ENCODE measurements around the gene ADH6. TPM values are rescaled to one million over a fixed set of nuclear protein-coding genes. Genes with fewer than 3 reads are reported as not detected.

The ADH6 gene
- total RNA-seq, 1 experiment from 2014 or later = 0.07 TPM

DNA sequence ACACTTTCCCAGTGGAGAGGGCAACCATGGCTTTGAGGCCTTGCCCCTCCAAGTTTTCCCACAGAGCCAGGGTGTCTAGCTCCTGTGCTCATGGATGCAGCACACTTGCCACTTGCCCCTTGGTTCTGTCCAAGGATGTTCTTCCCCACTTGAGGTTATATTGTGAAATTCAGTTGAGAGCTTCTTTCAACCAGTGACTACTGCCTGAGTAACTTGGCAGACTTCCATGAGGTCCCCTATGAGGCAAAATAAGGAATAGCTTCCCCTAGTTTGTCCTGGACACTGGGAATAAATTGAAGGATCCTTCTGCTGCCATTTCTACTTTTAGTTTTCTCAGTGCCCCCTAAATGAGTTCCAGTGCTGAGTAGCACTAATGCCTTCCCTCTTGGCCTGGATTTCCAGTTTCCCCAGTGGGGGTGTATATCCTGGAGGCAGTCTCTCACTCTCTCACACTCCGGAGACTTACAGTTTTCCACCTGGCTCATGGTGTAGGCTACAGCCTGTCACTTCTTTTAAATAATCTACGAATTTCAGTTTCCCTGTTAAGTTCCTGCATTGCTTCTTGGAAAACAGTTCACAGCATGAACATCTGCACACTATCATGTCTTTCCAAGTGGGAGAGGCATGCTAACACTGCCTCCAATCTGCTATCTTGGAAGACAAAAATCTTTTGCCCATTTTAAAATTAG lies 38.5 kb downstream of the ADH6 start (continued):
- TF ChIP-seq, protein P1, sequence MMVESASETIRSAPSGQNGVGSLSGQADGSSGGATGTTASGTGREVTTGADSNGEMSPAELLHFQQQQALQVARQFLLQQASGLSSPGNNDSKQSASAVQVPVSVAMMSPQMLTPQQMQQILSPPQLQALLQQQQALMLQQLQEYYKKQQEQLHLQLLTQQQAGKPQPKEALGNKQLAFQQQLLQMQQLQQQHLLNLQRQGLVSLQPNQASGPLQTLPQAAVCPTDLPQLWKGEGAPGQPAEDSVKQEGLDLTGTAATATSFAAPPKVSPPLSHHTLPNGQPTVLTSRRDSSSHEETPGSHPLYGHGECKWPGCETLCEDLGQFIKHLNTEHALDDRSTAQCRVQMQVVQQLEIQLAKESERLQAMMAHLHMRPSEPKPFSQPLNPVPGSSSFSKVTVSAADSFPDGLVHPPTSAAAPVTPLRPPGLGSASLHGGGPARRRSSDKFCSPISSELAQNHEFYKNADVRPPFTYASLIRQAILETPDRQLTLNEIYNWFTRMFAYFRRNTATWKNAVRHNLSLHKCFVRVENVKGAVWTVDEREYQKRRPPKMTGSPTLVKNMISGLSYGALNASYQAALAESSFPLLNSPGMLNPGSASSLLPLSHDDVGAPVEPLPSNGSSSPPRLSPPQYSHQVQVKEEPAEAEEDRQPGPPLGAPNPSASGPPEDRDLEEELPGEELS (CRISPR knock-in tag; IDR thresholded peaks at IDR 0.05) = no peak
- TF ChIP-seq, protein P2, sequence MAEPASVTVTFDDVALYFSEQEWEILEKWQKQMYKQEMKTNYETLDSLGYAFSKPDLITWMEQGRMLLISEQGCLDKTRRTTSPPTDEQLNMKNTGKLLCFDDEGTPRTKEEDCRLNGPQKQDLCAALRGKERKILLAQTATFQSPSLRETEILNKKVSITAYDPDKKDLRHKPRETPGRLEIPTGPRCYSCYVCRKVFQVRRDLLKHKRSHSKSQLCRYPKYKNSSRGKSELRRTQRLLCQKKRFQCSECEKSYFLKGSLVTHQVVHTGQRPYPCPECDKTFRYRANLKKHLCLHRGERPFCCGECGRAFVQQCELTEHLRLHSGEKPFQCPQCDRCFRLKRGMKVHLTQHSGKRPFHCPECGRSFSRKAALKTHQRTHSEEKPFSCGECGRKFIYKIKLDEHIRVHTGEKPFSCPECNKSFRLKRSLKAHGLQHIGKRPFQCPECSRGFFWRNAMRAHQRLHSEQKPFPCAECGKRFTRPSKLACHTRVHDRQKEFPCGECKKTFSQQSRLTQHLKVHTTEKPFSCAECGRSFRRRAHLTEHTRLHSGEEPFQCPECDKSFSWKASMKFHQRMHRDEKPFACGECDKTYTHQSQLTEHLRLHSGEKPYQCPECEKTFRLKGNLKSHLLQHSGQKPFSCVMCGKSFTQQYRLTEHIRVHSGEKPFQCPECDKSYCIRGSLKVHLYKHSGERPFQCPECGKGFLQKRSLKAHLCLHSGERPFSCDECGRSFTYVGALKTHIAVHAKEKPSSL (CRISPR knock-in tag; conservative IDR thresholded peaks at IDR 0.05) = no peak
- no peak for TF ChIP-seq ZNF219 (CRISPR knock-in tag; IDR thresholded peaks at IDR 0.05; ENCODE audit: borderline replicate concordance)
- TF ChIP-seq, protein P3, sequence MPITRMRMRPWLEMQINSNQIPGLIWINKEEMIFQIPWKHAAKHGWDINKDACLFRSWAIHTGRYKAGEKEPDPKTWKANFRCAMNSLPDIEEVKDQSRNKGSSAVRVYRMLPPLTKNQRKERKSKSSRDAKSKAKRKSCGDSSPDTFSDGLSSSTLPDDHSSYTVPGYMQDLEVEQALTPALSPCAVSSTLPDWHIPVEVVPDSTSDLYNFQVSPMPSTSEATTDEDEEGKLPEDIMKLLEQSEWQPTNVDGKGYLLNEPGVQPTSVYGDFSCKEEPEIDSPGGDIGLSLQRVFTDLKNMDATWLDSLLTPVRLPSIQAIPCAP (CRISPR knock-in tag; IDR thresholded peaks at IDR 0.05) = no peak
- TF ChIP-seq, protein P4, sequence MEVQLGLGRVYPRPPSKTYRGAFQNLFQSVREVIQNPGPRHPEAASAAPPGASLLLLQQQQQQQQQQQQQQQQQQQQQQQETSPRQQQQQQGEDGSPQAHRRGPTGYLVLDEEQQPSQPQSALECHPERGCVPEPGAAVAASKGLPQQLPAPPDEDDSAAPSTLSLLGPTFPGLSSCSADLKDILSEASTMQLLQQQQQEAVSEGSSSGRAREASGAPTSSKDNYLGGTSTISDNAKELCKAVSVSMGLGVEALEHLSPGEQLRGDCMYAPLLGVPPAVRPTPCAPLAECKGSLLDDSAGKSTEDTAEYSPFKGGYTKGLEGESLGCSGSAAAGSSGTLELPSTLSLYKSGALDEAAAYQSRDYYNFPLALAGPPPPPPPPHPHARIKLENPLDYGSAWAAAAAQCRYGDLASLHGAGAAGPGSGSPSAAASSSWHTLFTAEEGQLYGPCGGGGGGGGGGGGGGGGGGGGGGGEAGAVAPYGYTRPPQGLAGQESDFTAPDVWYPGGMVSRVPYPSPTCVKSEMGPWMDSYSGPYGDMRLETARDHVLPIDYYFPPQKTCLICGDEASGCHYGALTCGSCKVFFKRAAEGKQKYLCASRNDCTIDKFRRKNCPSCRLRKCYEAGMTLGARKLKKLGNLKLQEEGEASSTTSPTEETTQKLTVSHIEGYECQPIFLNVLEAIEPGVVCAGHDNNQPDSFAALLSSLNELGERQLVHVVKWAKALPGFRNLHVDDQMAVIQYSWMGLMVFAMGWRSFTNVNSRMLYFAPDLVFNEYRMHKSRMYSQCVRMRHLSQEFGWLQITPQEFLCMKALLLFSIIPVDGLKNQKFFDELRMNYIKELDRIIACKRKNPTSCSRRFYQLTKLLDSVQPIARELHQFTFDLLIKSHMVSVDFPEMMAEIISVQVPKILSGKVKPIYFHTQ (CRISPR knock-in tag; IDR thresholded peaks at IDR 0.05) = no peak

DNA sequence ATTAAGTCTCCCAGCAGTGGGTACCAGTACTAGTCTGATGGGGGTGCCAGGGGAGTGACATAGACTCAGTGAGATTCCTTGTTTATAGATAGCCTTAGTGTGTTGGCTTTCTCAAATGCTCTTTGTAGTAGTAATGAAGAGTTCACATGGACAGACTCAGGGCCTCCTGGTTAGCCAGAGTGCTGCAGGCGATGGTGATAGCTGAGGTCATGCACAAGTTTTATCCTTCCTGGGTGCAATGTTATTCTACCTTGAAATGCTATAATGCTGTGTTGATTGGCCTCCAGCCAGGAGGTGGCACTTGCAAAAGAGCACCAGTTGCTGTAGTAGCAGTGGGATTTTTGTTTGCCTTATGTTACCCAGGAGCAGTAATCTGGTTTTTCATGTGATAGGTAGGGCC lies 39.4 kb downstream of the ADH6 start:
- ATAC-seq (no peak), DNase-seq (ENCODE audit: low spot score) (no peak)
- H3K4me1 Mint-ChIP-seq = no peaks in the 10 kb centered on the region
- H3K9me3 Mint-ChIP-seq = peaks cover 41% of the 10 kb centered on the region
- peaks cover 6% of the 10 kb centered on the region; the same call in 1 of the 2 replicates for H3K27me3 Mint-ChIP-seq (ENCODE audit: low read depth)
- no peak overlapping the region for H3K27ac Mint-ChIP-seq
- ChIA-PET POLR2A (interaction anchor here (0.6 kb wide), 1 partner anchor 264 kb away, joined by 3 read pairs; no protein-coding TSS in a partner anchor), CTCF (interaction anchor here (1.5 kb wide), 1 partner anchor 283 kb away, joined by 4 read pairs; no protein-coding TSS in a partner anchor)
- TF ChIP-seq, protein P5, sequence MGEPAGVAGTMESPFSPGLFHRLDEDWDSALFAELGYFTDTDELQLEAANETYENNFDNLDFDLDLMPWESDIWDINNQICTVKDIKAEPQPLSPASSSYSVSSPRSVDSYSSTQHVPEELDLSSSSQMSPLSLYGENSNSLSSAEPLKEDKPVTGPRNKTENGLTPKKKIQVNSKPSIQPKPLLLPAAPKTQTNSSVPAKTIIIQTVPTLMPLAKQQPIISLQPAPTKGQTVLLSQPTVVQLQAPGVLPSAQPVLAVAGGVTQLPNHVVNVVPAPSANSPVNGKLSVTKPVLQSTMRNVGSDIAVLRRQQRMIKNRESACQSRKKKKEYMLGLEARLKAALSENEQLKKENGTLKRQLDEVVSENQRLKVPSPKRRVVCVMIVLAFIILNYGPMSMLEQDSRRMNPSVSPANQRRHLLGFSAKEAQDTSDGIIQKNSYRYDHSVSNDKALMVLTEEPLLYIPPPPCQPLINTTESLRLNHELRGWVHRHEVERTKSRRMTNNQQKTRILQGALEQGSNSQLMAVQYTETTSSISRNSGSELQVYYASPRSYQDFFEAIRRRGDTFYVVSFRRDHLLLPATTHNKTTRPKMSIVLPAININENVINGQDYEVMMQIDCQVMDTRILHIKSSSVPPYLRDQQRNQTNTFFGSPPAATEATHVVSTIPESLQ (CRISPR knock-in tag; IDR thresholded peaks at IDR 0.05) = no peak
- TF ChIP-seq JAZF1 (CRISPR knock-in tag; IDR thresholded peaks at IDR 0.05) = no peak
- TF ChIP-seq, protein P6, sequence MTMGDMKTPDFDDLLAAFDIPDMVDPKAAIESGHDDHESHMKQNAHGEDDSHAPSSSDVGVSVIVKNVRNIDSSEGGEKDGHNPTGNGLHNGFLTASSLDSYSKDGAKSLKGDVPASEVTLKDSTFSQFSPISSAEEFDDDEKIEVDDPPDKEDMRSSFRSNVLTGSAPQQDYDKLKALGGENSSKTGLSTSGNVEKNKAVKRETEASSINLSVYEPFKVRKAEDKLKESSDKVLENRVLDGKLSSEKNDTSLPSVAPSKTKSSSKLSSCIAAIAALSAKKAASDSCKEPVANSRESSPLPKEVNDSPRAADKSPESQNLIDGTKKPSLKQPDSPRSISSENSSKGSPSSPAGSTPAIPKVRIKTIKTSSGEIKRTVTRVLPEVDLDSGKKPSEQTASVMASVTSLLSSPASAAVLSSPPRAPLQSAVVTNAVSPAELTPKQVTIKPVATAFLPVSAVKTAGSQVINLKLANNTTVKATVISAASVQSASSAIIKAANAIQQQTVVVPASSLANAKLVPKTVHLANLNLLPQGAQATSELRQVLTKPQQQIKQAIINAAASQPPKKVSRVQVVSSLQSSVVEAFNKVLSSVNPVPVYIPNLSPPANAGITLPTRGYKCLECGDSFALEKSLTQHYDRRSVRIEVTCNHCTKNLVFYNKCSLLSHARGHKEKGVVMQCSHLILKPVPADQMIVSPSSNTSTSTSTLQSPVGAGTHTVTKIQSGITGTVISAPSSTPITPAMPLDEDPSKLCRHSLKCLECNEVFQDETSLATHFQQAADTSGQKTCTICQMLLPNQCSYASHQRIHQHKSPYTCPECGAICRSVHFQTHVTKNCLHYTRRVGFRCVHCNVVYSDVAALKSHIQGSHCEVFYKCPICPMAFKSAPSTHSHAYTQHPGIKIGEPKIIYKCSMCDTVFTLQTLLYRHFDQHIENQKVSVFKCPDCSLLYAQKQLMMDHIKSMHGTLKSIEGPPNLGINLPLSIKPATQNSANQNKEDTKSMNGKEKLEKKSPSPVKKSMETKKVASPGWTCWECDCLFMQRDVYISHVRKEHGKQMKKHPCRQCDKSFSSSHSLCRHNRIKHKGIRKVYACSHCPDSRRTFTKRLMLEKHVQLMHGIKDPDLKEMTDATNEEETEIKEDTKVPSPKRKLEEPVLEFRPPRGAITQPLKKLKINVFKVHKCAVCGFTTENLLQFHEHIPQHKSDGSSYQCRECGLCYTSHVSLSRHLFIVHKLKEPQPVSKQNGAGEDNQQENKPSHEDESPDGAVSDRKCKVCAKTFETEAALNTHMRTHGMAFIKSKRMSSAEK (CRISPR knock-in tag; IDR thresholded peaks at IDR 0.05; ENCODE audit: borderline replicate concordance) = no peak
- TF ChIP-seq PRRX2 (CRISPR knock-in tag; IDR thresholded peaks at IDR 0.05) = no peak
- TF ChIP-seq, protein P7, sequence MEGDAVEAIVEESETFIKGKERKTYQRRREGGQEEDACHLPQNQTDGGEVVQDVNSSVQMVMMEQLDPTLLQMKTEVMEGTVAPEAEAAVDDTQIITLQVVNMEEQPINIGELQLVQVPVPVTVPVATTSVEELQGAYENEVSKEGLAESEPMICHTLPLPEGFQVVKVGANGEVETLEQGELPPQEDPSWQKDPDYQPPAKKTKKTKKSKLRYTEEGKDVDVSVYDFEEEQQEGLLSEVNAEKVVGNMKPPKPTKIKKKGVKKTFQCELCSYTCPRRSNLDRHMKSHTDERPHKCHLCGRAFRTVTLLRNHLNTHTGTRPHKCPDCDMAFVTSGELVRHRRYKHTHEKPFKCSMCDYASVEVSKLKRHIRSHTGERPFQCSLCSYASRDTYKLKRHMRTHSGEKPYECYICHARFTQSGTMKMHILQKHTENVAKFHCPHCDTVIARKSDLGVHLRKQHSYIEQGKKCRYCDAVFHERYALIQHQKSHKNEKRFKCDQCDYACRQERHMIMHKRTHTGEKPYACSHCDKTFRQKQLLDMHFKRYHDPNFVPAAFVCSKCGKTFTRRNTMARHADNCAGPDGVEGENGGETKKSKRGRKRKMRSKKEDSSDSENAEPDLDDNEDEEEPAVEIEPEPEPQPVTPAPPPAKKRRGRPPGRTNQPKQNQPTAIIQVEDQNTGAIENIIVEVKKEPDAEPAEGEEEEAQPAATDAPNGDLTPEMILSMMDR (IDR thresholded peaks at IDR 0.05) = no peak
- TF ChIP-seq ZNF219 (CRISPR knock-in tag; IDR thresholded peaks at IDR 0.05; ENCODE audit: borderline replicate concordance) = no peak
- TF ChIP-seq, protein P8, sequence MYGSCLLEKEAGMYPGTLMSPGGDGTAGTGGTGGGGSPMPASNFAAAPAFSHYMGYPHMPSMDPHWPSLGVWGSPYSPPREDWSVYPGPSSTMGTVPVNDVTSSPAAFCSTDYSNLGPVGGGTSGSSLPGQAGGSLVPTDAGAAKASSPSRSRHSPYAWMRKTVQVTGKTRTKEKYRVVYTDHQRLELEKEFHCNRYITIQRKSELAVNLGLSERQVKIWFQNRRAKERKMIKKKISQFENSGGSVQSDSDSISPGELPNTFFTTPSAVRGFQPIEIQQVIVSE (CRISPR knock-in tag; IDR thresholded peaks at IDR 0.05; ENCODE audit: borderline replicate concordance) = no peak
- no peak for TF ChIP-seq NFE2L1 (CRISPR knock-in tag; IDR thresholded peaks at IDR 0.05)
- H3K36me3 Mint-ChIP-seq = peaks cover 24% of the 10 kb centered on the region
- no peak overlapping the region for H3K4me3 Mint-ChIP-seq
